GM23248 (cell line): Measurements from ENCODE around the gene KANSL2. TPM values are rescaled to one million over a fixed set of nuclear protein-coding genes. Genes with fewer than 3 reads are reported as not detected.
"Not testable (repeated sequence)": the region's sequence is repeated elsewhere in the genome, so short reads cannot be mapped to it uniquely, and the experiment has no call there.

Experiments used
- DNase-seq: peaks from one replicate; pipeline ENCODE4 v3.0.0-alpha.2; 2015
- H2AFZ ChIP-seq: fragments of 200-600 bp; sonication (generic); 2 replicates; pipeline ENCODE4 v1.6.1; 2016; ENCODE audit warnings: antibody characterized with exemption
- H3F3A ChIP-seq: fragments of 200-600 bp; sonication (generic); 2 replicates; pipeline ENCODE4 v1.6.1; 2016; ENCODE audit warnings: mild to moderate bottlenecking, antibody characterized with exemption, mixed run types; ENCODE audit not compliant: insufficient read depth
- H3K27ac ChIP-seq: fragments of 200-600 bp; sonication (generic); 2 replicates; pipeline ENCODE4 v1.5.1; 2016; ENCODE audit warnings: mild to moderate bottlenecking
- H3K27me3 ChIP-seq: fragments of 200-600 bp; sonication (generic); replicated peaks from 2 replicates; pipeline ENCODE4 v1.6.1; 2016; ENCODE audit warnings: mild to moderate bottlenecking; ENCODE audit not compliant: insufficient read depth
- H3K36me3 ChIP-seq: fragments of 200-600 bp; sonication (generic); 2 replicates; pipeline ENCODE4 v1.6.1; 2016; ENCODE audit warnings: low read depth, mild to moderate bottlenecking
- H3K4me1 ChIP-seq: fragments of 200-600 bp; sonication (generic); 2 replicates; pipeline ENCODE4 v1.6.1; 2016; ENCODE audit warnings: mild to moderate bottlenecking; ENCODE audit not compliant: insufficient read depth
- H3K4me2 ChIP-seq: fragments of 200-600 bp; sonication (generic); one replicate; pipeline ENCODE4 v1.6.1; 2016; ENCODE audit warnings: mild to moderate bottlenecking; ENCODE audit not compliant: unreplicated experiment
- H3K4me3 ChIP-seq: fragments of 200-600 bp; sonication (generic); 2 replicates; pipeline ENCODE4 v1.5.1; 2016; ENCODE audit warnings: mild to moderate bottlenecking
- H3K79me2 ChIP-seq: fragments of 200-600 bp; sonication (generic); 2 replicates; pipeline ENCODE4 v1.6.1; 2016; ENCODE audit warnings: mild to moderate bottlenecking; ENCODE audit not compliant: insufficient read depth
- H3K9ac ChIP-seq: fragments of 200-600 bp; sonication (generic); 2 replicates; pipeline ENCODE4 v1.6.1; 2016; ENCODE audit warnings: mild to moderate bottlenecking
- H3K9me2 ChIP-seq: fragments of 200-600 bp; sonication (generic); 2 replicates; pipeline ENCODE4 v1.6.1; 2016; ENCODE audit warnings: mixed run types, mild to moderate bottlenecking, moderate library complexity; ENCODE audit not compliant: insufficient read depth
- H3K9me3 ChIP-seq: fragments of 200-600 bp; sonication (generic); one replicate; pipeline ENCODE4 v1.6.1; 2017; ENCODE audit warnings: low read depth
- H4K20me1 ChIP-seq: fragments of 200-600 bp; sonication (generic); 2 replicates; pipeline ENCODE4 v1.6.0; 2016; ENCODE audit not compliant: insufficient read depth
- EZH2 ChIP-seq: fragments of 200-600 bp; sonication (generic); IDR thresholded peaks from 2 replicates; pipeline ENCODE4 v1.6.1; 2018; ENCODE audit warnings: antibody characterized with exemption, mild to moderate bottlenecking; ENCODE audit not compliant: insufficient read depth, poor library complexity, severe bottlenecking
- EZH2phosphoT487 ChIP-seq: fragments of 200-600 bp; sonication (generic); IDR thresholded peaks from 2 replicates; pipeline ENCODE4 v1.6.1; 2018; ENCODE audit warnings: antibody characterized with exemption, moderate library complexity, mild to moderate bottlenecking, low read depth; ENCODE audit not compliant: insufficient read depth
- WGBS, 2 experiments: methylation state at CpG; one replicate each; pipeline ENCODE4 v1.1.6; 2015 to 2017; ENCODE audit warnings: low lambda C conversion rate in 2 of 2, low coverage in 1 of 2; ENCODE audit errors: missing lambda C conversion rate in 2 of 2; 5-methylcytosine and 5-hydroxymethylcytosine counted together
- in situ Hi-C: fragments of 300-500 bp; cut with MboI; formaldehyde crosslinking; loops from 2 replicates; pipeline ENCODE4 v1.15.0; 2020
- polyA plus RNA-seq: library from polyadenylated mRNA; unstranded; fragments of >200 nt; fragmentation: Nextera tagmentation; extraction: Ambion mirVana; gene quantifications from 2 replicates; pipeline ENCODE4 v1.2.1, GENCODE V29; 2016
- total RNA-seq: library from RNA; depleted of rRNA; stranded (reverse); fragments of >200 nt; shearing (Covaris generic); gene quantifications from 2 replicates; pipeline ENCODE4 v1.2.3, GENCODE V29; 2014; rRNA removed

KANSL2 gene
- total RNA-seq (25.7 and 44.4 TPM in 2 replicates), polyA plus RNA-seq (28.6 and 30.0 TPM in 2 replicates)

- no peaks in the 10 kb centered on the region for H3K9me2 ChIP-seq
- H2AFZ ChIP-seq, result peak within 1 kb of the TSS; percentile 98
- peak within 1 kb of the TSS; percentile 90 for H3K27ac ChIP-seq
- H4K20me1 ChIP-seq, result no peaks in the 10 kb centered on the region; the same call in 1 of the 2 replicates
- in situ Hi-C loops, result no loop called here
- peaks cover 25% of the 10 kb centered on the region for H3F3A ChIP-seq
- no peaks in the 10 kb centered on the region for H3K27me3 ChIP-seq
- H3K9me3 ChIP-seq, result no peaks in the 10 kb centered on the region
- H3K4me1 ChIP-seq, result peaks cover 36% of the 10 kb centered on the region
- TF ChIP-seq EZH2 (no peak), EZH2phosphoT487 (no peak)
- peak within 1 kb of the TSS; percentile 93 for H3K4me2 ChIP-seq
- 0 to 2% methylated on average over 53 to 64 of the region's 64 CpGs for WGBS, 2 experiments
- peak; percentile 100 for DNase-seq
- H3K4me3 ChIP-seq, result peak within 1 kb of the TSS; percentile 90
- H3K9ac ChIP-seq, result peak within 1 kb of the TSS; percentile 95
- H3K36me3 ChIP-seq, result peaks cover 10% of the 10 kb centered on the region
- H3K79me2 ChIP-seq, result peaks cover 50% of the 10 kb centered on the region
These were observed at the start of gene KANSL2 for GRCh38 chr12:48681710-48682532. KANSL2 (minus strand) TSS chr12:48682238; CDS start chr12:48681632, 606 bp downstream.

- WGBS, 2 experiments, result 70 to 71% methylated on average over 5 of the region's 5 CpGs
- Histone ChIP-seq H3K4me1 (no peaks in the 10 kb centered on the region), H3F3A (no peaks in the 10 kb centered on the region), H3K36me3 (no peaks in the 10 kb centered on the region), H4K20me1 (no peaks in the 10 kb centered on the region), H3K4me2 (no peak overlapping the region), H3K79me2 (no peaks in the 10 kb centered on the region), H2AFZ (no peak overlapping the region), H3K27ac (no peak overlapping the region), H3K9me3 (no peaks in the 10 kb centered on the region), H3K9ac (no peak overlapping the region), H3K27me3 (no peaks in the 10 kb centered on the region), H3K9me2 (no peaks in the 10 kb centered on the region), H3K4me3 (no peak overlapping the region)
- TF ChIP-seq EZH2phosphoT487 (no peak), EZH2 (no peak)
- in situ Hi-C loops, result no loop called here
- peak; percentile 4 for DNase-seq
These were observed 46.8 kb upstream of the KANSL2 start for GRCh38 chr12:48728807-48729206.

- 53 to 100% methylated on average over 1 of the region's 1 CpG for WGBS, 2 experiments
- in situ Hi-C loops, H3K9ac ChIP-seq: not testable (repeated sequence)
These were observed 38.7 kb upstream of the KANSL2 start for GRCh38 chr12:48720737-48721136.

GRCh38 chr12:48720171-48720570, 38.1 kb upstream of the KANSL2 start:
- H3K4me2 ChIP-seq, in situ Hi-C loops, H3K9me2 ChIP-seq, H3K27ac ChIP-seq, DNase-seq, H3K4me3 ChIP-seq, H3K4me1 ChIP-seq, H2AFZ ChIP-seq, H3K27me3 ChIP-seq, H3K9me3 ChIP-seq, H3K9ac ChIP-seq, H4K20me1 ChIP-seq, H3K36me3 ChIP-seq: not testable (repeated sequence)
- Histone ChIP-seq H3K79me2 (peaks cover 12% of the 10 kb centered on the region), H3F3A (peaks cover 26% of the 10 kb centered on the region)
- WGBS, 2 experiments, result 66 to 81% methylated on average over 2 of the region's 2 CpGs

More at GRCh38 chr12:48720737-48721136, 38.7 kb upstream of the KANSL2 start:
- DNase-seq, H3K27ac ChIP-seq, H3K4me2 ChIP-seq, H3K9me3 ChIP-seq, H4K20me1 ChIP-seq, H3K4me1 ChIP-seq, H3K9me2 ChIP-seq, H3K36me3 ChIP-seq, H2AFZ ChIP-seq, H3K27me3 ChIP-seq, H3K4me3 ChIP-seq, H3K79me2 ChIP-seq: not testable (repeated sequence)
- H3F3A ChIP-seq, result peaks cover 23% of the 10 kb centered on the region

GRCh38 chr12:48719002-48719401, 37.0 kb upstream of the KANSL2 start:
- H3K4me2 ChIP-seq, H4K20me1 ChIP-seq, H3K27me3 ChIP-seq, H3K9me3 ChIP-seq, H3K36me3 ChIP-seq, H3K4me3 ChIP-seq, H3K27ac ChIP-seq, in situ Hi-C loops, H3K9me2 ChIP-seq, DNase-seq, H3K9ac ChIP-seq, H2AFZ ChIP-seq: not testable (repeated sequence)
- 81 to 83% methylated on average over 4 of the region's 4 CpGs for WGBS, 2 experiments
- Histone ChIP-seq H3K4me1 (peaks cover 16% of the 10 kb centered on the region), H3K79me2 (peaks cover 24% of the 10 kb centered on the region), H3F3A (peaks cover 26% of the 10 kb centered on the region)
